ENCODE data around the gene HOXD10.

HOXD10 gene

DNA sequence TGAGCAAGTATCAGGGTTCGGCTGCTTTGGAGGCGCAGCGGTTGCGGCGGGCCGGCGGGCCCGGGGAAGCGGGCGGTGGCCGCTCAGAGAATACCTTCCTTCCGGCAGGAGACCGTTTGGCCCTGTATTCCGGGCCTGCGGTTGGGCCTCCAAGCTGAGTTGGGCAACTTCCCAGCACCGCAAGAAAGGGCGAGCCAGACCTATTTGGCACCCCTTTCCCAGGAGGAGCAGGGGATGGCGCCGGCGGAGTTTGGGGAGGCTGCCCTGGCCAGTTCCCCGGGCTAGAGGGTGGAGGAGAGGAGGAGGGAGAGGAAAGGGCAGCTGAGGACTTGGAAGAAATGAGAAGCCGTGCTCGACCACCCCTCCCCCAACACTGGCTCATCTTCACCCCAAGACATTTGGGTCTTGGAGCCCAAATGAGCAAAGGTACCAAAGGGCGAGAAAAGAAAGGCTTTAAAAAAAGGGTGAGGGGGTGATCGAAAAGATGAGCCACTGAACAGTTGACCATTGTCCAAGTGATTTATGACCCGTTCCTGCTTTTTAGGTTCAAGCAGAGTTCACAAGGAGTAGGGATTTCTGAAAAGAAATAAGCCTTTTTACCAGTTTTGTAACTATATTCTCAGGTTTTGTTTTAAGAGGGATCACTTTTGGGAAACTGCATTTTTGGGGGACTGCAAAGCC lies 48.9 kb downstream of the HOXD10 start:
- DNase-seq: no peak

DNA sequence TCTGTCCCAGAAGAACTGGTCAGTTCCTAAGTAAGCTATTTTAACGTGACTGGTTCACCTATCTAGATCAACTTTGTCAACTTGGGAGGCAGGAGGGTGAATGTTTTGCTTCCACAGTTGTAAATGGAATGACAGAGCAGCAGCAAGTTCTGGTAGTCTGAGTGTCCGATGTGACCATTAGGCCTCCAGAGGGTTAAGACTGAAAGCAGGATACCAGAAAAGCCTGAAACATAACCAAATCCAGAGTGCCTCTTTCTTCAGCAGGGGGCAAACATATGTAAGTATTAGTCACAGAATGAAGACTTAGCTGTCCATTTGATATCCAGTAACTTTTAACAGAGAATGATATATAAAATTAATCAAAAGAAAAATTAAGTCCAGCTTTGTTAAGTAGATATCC lies 49.7 kb downstream of the HOXD10 start:
- no peak for DNase-seq

DNA sequence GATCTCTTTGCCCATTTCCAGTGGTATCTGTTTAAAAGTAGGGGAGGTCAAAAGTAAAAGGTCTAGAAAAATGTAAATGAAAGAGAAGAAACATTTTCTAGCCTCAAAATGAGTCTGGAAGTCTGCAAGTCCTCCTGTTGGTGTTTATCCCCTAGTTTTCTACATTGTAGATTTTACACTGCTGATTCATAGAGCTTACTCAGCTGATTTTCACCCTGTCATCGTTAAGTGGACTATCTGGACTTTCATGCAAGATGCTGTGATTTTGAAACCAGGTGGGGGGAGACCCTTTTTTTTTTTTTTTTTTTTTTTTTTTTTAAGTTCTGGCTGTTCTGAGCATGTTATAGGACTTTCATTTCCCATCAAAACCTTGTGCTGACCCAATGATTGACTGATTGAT lies 50.8 kb downstream of the HOXD10 start:
- no peak for DNase-seq

DNA sequence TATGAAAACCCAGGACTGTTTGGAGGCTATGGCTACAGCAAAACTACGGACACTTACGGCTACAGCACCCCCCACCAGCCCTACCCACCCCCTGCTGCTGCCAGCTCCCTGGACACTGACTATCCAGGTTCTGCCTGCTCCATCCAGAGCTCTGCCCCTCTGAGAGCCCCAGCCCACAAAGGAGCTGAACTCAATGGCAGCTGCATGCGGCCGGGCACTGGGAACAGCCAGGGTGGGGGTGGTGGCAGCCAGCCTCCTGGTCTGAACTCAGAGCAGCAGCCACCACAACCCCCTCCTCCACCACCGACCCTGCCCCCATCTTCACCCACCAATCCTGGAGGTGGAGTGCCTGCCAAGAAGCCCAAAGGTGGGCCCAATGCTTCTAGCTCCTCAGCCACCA lies 52.6 kb downstream of the HOXD10 start:
- no peak for DNase-seq
